ENCODE data around the gene ACP2. TPM values are rescaled to one million over a fixed set of nuclear protein-coding genes. Genes with fewer than 3 reads are reported as not detected.

ACP2 gene
- polyA plus RNA-seq, 3 donors, result 13.1 to 25.3 (median 20.5) TPM

- Histone ChIP-seq H3K9ac (ENCODE audit: insufficient read depth, low read length, poor library complexity, severe bottlenecking) (no peak overlapping the region), H3K36me3 (replicated peaks in 1 of 2; ENCODE audit: control insufficient read depth in 1 of 2, insufficient read depth in 2 of 2, low read length in 2 of 2) (peaks cover 82 to 84% of the 10 kb centered on the region in 2 donors), H3K27ac (ENCODE audit: low read depth in 1 of 2, low read length in 2 of 2) (peak overlapping the region in 1 of 2 donors; percentile 29), H4K20me1 (ENCODE audit: insufficient read depth, low read length) (peaks cover 72% of the 10 kb centered on the region), H2AFZ (ENCODE audit: insufficient read depth, low read depth, low read length, poor library complexity, severe bottlenecking) (no peak overlapping the region), H3K4me1 (ENCODE audit: control insufficient read depth in 1 of 2, insufficient read depth in 2 of 2, low read length in 2 of 2) (peaks cover 4 to 6% of the 10 kb centered on the region in 2 donors), H3K9me3 (replicated peaks in 1 of 2; ENCODE audit: control insufficient read depth in 1 of 2, insufficient read depth in 1 of 2, low read length in 2 of 2) (no peaks in the 10 kb centered on the region), H3K27me3 (ENCODE audit: control insufficient read depth in 2 of 2, insufficient read depth in 2 of 2, low read length in 2 of 2) (no peaks in the 10 kb centered on the region), H3K4me2 (replicated peaks; ENCODE audit: extremely low read depth, low read length, poor library complexity, severe bottlenecking) (no peak overlapping the region), H3K79me2 (ENCODE audit: insufficient read depth, low read length) (peaks cover 49% of the 10 kb centered on the region), H3K4me3 (replicated peaks in 1 of 3; ENCODE audit: low read depth in 2 of 3, low read length in 3 of 3) (no peak overlapping the region)
- Mint-ChIP-seq H3K9me3 (peaks cover 0 to 2% (median 0%) of the 10 kb centered on the region in 7 donors), H3K4me1 (peaks cover 11% of the 10 kb centered on the region), H3K36me3 (peaks cover 72 to 78% of the 10 kb centered on the region in 2 donors), H3K27ac (peak overlapping the region in 2 of 7 donors; percentile 9 to 77), H3K27me3 (ENCODE audit: low read depth in 3 of 3) (peaks cover 0 to 1% (median 0%) of the 10 kb centered on the region in 3 donors), H3K4me3 (no peak overlapping the region)
- no peak for TF ChIP-seq CTCF (IDR thresholded peaks at IDR 0.05)
- no peak for DNase-seq
- no CpG with 5 or more reads among the region's 4 CpGs for WGBS (ENCODE audit: insufficient coverage)
- intact Hi-C loops (cut with micrococcal nuclease), result loop anchor here in 1 of 2 donors (10.0 kb wide), 1 partner anchor 88 kb away; no protein-coding TSS in a partner anchor
Measured at GRCh38 chr11:47276923-47277322, 28.3 kb upstream of the ACP2 start.

GRCh38 chr11:47274495-47275235 lies 26.1 kb upstream of the ACP2 start:
- peaks cover 26% of the 10 kb centered on the region for H3K4me1 Mint-ChIP-seq
- H3K27ac Mint-ChIP-seq, result peak overlapping the region in 2 of 7 donors; percentile 18 to 32
- peaks cover 0 to 2% (median 0%) of the 10 kb centered on the region in 7 donors for H3K9me3 Mint-ChIP-seq
- Histone ChIP-seq H3K9me3 (replicated peaks in 1 of 2; ENCODE audit: control insufficient read depth in 1 of 2, insufficient read depth in 1 of 2, low read length in 2 of 2) (no peaks in the 10 kb centered on the region), H3K27ac (ENCODE audit: low read depth in 1 of 2, low read length in 2 of 2) (no peak overlapping the region), H3K9ac (ENCODE audit: insufficient read depth, low read length, poor library complexity, severe bottlenecking) (no peak overlapping the region), H4K20me1 (ENCODE audit: insufficient read depth, low read length) (peaks cover 83% of the 10 kb centered on the region), H2AFZ (ENCODE audit: insufficient read depth, low read depth, low read length, poor library complexity, severe bottlenecking) (no peak overlapping the region), H3K36me3 (replicated peaks in 1 of 2; ENCODE audit: control insufficient read depth in 1 of 2, insufficient read depth in 2 of 2, low read length in 2 of 2) (peaks cover 62% of the 10 kb centered on the region in 2 donors), H3K79me2 (ENCODE audit: insufficient read depth, low read length) (peaks cover 69% of the 10 kb centered on the region), H3K4me2 (replicated peaks; ENCODE audit: extremely low read depth, low read length, poor library complexity, severe bottlenecking) (no peak overlapping the region), H3K4me1 (ENCODE audit: control insufficient read depth in 1 of 2, insufficient read depth in 2 of 2, low read length in 2 of 2) (peaks cover 20 to 22% of the 10 kb centered on the region in 2 donors), H3K27me3 (ENCODE audit: control insufficient read depth in 2 of 2, insufficient read depth in 2 of 2, low read length in 2 of 2) (no peaks in the 10 kb centered on the region), H3K4me3 (replicated peaks in 1 of 3; ENCODE audit: low read depth in 2 of 3, low read length in 3 of 3) (no peak overlapping the region)
- peaks cover 55 to 57% of the 10 kb centered on the region in 2 donors for H3K36me3 Mint-ChIP-seq
- peaks cover 0 to 1% (median 0%) of the 10 kb centered on the region in 3 donors for H3K27me3 Mint-ChIP-seq (ENCODE audit: low read depth in 3 of 3)
- intact Hi-C loops (cut with micrococcal nuclease), result loop anchor here in 1 of 2 donors (10.0 kb wide), 1 partner anchor 90 kb away; no protein-coding TSS in a partner anchor
- H3K4me3 Mint-ChIP-seq, result no peak overlapping the region
- no peak for DNase-seq
- TF ChIP-seq CTCF (IDR thresholded peaks at IDR 0.05), result no peak
- WGBS (ENCODE audit: insufficient coverage), result 95% methylated on average over 9 of the region's 28 CpGs
